ACC112 (cell line): ENCODE results near the gene RLF.

Experiments
- H2AFZ ChIP-seq: fragments of 200-600 bp; sonication (generic); one replicate; pipeline ENCODE4 v1.6.0; 2017; ENCODE audit warnings: antibody characterized with exemption, low read length; ENCODE audit not compliant: unreplicated experiment
- H3K27ac ChIP-seq: fragments of 200-600 bp; sonication (generic); 2 replicates; pipeline ENCODE4 v1.5.1; 2014; ENCODE audit warnings: low read depth, mild to moderate bottlenecking, antibody characterized with exemption, low read length, moderate library complexity
- H3K27me3 ChIP-seq: fragments of 200-600 bp; sonication (generic); 2 replicates; pipeline ENCODE4 v1.6.1; 2014; ENCODE audit warnings: mild to moderate bottlenecking, antibody characterized with exemption, low read length, moderate library complexity, mixed read lengths; ENCODE audit not compliant: insufficient read depth
- H3K36me3 ChIP-seq: fragments of 200-600 bp; sonication (generic); 2 replicates; pipeline ENCODE4 v1.6.1; 2016; ENCODE audit warnings: mild to moderate bottlenecking, antibody characterized with exemption, low read length, moderate library complexity, mixed read lengths; ENCODE audit not compliant: insufficient read depth
- H3K4me1 ChIP-seq: fragments of 200-600 bp; sonication (generic); one replicate; pipeline ENCODE4 v1.6.1; 2016; ENCODE audit warnings: low read length, mixed read lengths; ENCODE audit not compliant: insufficient read depth, unreplicated experiment, control insufficient read depth
- H3K4me3 ChIP-seq: fragments of 200-600 bp; sonication (generic); 2 replicates; pipeline ENCODE4 v1.5.1; 2014; ENCODE audit warnings: mild to moderate bottlenecking, low read depth, low read length
- H3K79me2 ChIP-seq: fragments of 200-600 bp; sonication (generic); one replicate; pipeline ENCODE4 v1.6.0; 2016; ENCODE audit warnings: low read length; ENCODE audit not compliant: control insufficient read depth, unreplicated experiment, insufficient read depth

The RLF gene

GRCh38 chr1:40273547-40274166 is 112.5 kb downstream of the RLF start:
- Histone ChIP-seq H2AFZ (no peak overlapping the region), H3K79me2 (peaks cover 5% of the 10 kb centered on the region), H3K36me3 (peaks cover 43% of the 10 kb centered on the region), H3K27ac (no peak overlapping the region), H3K4me1 (peaks cover 5% of the 10 kb centered on the region), H3K27me3 (no peaks in the 10 kb centered on the region), H3K4me3 (no peak overlapping the region)

- Histone ChIP-seq H3K36me3 (peaks cover 43% of the 10 kb centered on the region), H2AFZ (no peak overlapping the region)
These were observed 113.1 kb downstream of the RLF start for GRCh38 chr1:40274331-40274730.

GRCh38 chr1:40276122-40276521 is 114.9 kb downstream of the RLF start:
- Histone ChIP-seq H2AFZ (no peak overlapping the region), H3K4me1 (no peaks in the 10 kb centered on the region), H3K27ac (no peak overlapping the region), H3K79me2 (peaks cover 5% of the 10 kb centered on the region), H3K36me3 (peaks cover 35% of the 10 kb centered on the region), H3K4me3 (no peak overlapping the region), H3K27me3 (no peaks in the 10 kb centered on the region)

More at GRCh38 chr1:40274331-40274730, 113.1 kb downstream of the RLF start:
- H3K4me3 ChIP-seq = no peak overlapping the region
- peaks cover 5% of the 10 kb centered on the region for H3K4me1 ChIP-seq
- H3K27me3 ChIP-seq = no peaks in the 10 kb centered on the region
- H3K79me2 ChIP-seq = peaks cover 5% of the 10 kb centered on the region
- H3K27ac ChIP-seq = no peak overlapping the region

- no peak overlapping the region for H2AFZ ChIP-seq
- no peak overlapping the region for H3K27ac ChIP-seq
- H3K4me1 ChIP-seq = no peaks in the 10 kb centered on the region
- H3K36me3 ChIP-seq = peaks cover 3% of the 10 kb centered on the region; the same call in 1 of the 2 replicates
- no peak overlapping the region for H3K4me3 ChIP-seq
- no peaks in the 10 kb centered on the region for H3K27me3 ChIP-seq
- no peaks in the 10 kb centered on the region for H3K79me2 ChIP-seq
These were observed 120.7 kb downstream of the RLF start for GRCh38 chr1:40281853-40282252.
